ENCODE data around the gene A3GALT2. TPM values are rescaled to one million over a fixed set of nuclear protein-coding genes. Genes with fewer than 3 reads are reported as not detected.
A peak's percentile ranks its signal among the peaks of the same experiment; 100 is the strongest.

A3GALT2 gene
- polyA plus RNA-seq, 1 donor from 2014 or later = 0.35 TPM

DNA sequence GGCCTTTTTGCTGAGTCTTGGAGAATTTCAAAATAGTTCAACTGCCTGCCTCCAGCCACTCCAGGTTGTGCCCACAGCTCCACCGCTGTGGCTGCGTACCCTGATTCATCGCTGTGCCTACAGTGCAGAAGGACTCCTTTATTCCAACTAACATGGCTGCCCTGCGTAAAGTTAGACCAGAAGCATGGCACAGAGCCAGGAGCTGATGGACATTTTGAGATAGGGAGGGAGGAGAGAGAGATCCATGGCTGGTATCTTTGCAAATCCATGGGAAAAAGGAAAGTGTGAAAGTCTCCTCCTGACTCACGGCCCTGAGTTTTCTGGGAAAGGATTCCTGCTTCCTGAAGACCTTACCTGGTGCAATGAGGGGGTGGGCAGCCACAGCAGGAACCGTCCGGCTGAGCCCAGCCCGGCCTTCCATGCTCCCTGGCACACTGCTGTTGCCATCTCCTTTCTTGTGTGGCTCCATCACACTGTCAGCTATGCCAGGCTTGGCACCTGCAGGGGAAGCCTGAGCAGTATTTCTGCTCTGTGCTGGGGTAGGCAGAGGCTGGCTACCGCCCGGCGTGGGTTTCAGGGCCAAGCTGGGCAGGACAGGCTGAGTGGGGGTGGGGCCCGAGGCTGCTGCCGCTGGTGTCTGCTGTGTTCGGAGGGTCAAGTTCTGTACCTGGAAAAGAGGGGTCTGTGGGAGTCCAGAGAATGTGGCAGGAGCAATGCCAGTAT, 46.0 kb upstream of the A3GALT2 start:
- Histone ChIP-seq H3K36me3 (ENCODE audit: insufficient read depth, low read length) (peaks cover 12% of the 10 kb centered on the region), H4K20me1 (ENCODE audit: insufficient read depth) (no peaks in the 10 kb centered on the region), H3K9me3 (ENCODE audit: low read length) (no peaks in the 10 kb centered on the region), H3K27me3 (ENCODE audit: insufficient read depth, low read depth, low read length) (no peaks in the 10 kb centered on the region), H3K9ac (ENCODE audit: low read length) (peak overlapping the region; percentile 86), H3K4me3 (ENCODE audit: low read length) (no peak overlapping the region), H3K4me2 (ENCODE audit: low read length) (no peak overlapping the region), H2AFZ (ENCODE audit: low read depth, low read length) (no peak overlapping the region), H3K79me2 (replicated peaks; ENCODE audit: insufficient read depth, low read length) (peaks cover 14% of the 10 kb centered on the region), H3F3A (ENCODE audit: insufficient read depth, low read length, poor library complexity, severe bottlenecking) (peaks cover 13% of the 10 kb centered on the region), H3K27ac (ENCODE audit: low read length) (peak overlapping the region; percentile 100), H3K9me2 (ENCODE audit: insufficient read depth, low read length) (no peaks in the 10 kb centered on the region)
- TF ChIP-seq, protein P1, sequence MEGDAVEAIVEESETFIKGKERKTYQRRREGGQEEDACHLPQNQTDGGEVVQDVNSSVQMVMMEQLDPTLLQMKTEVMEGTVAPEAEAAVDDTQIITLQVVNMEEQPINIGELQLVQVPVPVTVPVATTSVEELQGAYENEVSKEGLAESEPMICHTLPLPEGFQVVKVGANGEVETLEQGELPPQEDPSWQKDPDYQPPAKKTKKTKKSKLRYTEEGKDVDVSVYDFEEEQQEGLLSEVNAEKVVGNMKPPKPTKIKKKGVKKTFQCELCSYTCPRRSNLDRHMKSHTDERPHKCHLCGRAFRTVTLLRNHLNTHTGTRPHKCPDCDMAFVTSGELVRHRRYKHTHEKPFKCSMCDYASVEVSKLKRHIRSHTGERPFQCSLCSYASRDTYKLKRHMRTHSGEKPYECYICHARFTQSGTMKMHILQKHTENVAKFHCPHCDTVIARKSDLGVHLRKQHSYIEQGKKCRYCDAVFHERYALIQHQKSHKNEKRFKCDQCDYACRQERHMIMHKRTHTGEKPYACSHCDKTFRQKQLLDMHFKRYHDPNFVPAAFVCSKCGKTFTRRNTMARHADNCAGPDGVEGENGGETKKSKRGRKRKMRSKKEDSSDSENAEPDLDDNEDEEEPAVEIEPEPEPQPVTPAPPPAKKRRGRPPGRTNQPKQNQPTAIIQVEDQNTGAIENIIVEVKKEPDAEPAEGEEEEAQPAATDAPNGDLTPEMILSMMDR (IDR thresholded peaks at IDR 0.05; ENCODE audit: poor library complexity, severe bottlenecking) = no peak
- TF ChIP-seq SMC3 (conservative IDR thresholded peaks at IDR 0.05; ENCODE audit: poor library complexity) (no peak), RAD21 (conservative IDR thresholded peaks at IDR 0.05) (no peak), POLR2AphosphoS5 (IDR thresholded peaks at IDR 0.05) (no peak), TAF1 (IDR thresholded peaks at IDR 0.05; ENCODE audit: low read depth) (no peak), EP300 (conservative IDR thresholded peaks at IDR 0.05; ENCODE audit: poor library complexity, severe bottlenecking) (no peak), MXI1 (conservative IDR thresholded peaks at IDR 0.05; ENCODE audit: poor library complexity, severe bottlenecking) (no peak), EZH2 (IDR thresholded peaks at IDR 0.05; ENCODE audit: borderline replicate concordance, insufficient read depth, low read length, poor library complexity, severe bottlenecking) (no peak)
- TF ChIP-seq, protein P2, sequence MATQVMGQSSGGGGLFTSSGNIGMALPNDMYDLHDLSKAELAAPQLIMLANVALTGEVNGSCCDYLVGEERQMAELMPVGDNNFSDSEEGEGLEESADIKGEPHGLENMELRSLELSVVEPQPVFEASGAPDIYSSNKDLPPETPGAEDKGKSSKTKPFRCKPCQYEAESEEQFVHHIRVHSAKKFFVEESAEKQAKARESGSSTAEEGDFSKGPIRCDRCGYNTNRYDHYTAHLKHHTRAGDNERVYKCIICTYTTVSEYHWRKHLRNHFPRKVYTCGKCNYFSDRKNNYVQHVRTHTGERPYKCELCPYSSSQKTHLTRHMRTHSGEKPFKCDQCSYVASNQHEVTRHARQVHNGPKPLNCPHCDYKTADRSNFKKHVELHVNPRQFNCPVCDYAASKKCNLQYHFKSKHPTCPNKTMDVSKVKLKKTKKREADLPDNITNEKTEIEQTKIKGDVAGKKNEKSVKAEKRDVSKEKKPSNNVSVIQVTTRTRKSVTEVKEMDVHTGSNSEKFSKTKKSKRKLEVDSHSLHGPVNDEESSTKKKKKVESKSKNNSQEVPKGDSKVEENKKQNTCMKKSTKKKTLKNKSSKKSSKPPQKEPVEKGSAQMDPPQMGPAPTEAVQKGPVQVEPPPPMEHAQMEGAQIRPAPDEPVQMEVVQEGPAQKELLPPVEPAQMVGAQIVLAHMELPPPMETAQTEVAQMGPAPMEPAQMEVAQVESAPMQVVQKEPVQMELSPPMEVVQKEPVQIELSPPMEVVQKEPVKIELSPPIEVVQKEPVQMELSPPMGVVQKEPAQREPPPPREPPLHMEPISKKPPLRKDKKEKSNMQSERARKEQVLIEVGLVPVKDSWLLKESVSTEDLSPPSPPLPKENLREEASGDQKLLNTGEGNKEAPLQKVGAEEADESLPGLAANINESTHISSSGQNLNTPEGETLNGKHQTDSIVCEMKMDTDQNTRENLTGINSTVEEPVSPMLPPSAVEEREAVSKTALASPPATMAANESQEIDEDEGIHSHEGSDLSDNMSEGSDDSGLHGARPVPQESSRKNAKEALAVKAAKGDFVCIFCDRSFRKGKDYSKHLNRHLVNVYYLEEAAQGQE (IDR thresholded peaks at IDR 0.05; ENCODE audit: borderline replicate concordance) = no peak

DNA sequence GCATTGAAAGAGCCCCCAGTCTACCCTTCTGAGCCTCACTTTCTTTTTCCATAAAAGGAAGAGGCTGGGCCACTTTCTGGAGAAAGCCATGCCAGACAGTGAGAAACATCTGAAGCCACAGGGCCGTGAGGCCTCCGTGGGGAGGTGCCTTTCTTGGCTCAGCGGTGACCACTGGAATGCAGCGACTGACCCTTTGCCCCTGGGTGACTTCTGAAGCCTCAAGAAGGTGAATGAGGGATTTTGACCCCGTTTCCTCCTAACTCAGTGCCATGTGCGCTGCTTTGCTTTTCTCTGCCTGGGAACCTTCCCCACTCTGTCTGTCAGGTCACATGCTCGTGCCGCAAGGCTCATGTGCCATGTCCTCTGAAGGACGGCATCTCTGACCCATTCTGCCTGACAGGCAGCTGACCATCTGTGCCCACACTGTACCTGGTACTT, 44.7 kb upstream of the A3GALT2 start:
- Histone ChIP-seq H3K9me2 (ENCODE audit: insufficient read depth, low read length) (no peaks in the 10 kb centered on the region), H2AFZ (ENCODE audit: low read depth, low read length) (no peak overlapping the region), H3K27me3 (ENCODE audit: insufficient read depth, low read depth, low read length) (no peaks in the 10 kb centered on the region), H3K27ac (ENCODE audit: low read length) (peak overlapping the region; percentile 100), H4K20me1 (ENCODE audit: insufficient read depth) (no peaks in the 10 kb centered on the region), H3F3A (ENCODE audit: insufficient read depth, low read length, poor library complexity, severe bottlenecking) (peaks cover 13% of the 10 kb centered on the region), H3K4me3 (ENCODE audit: low read length) (no peak overlapping the region), H3K79me2 (replicated peaks; ENCODE audit: insufficient read depth, low read length) (peaks cover 22% of the 10 kb centered on the region), H3K9me3 (ENCODE audit: low read length) (no peaks in the 10 kb centered on the region), H3K4me2 (ENCODE audit: low read length) (no peak overlapping the region), H3K9ac (ENCODE audit: low read length) (peak overlapping the region; percentile 86), H3K36me3 (ENCODE audit: insufficient read depth, low read length) (peaks cover 17% of the 10 kb centered on the region)
- TF ChIP-seq MXI1 (conservative IDR thresholded peaks at IDR 0.05; ENCODE audit: poor library complexity, severe bottlenecking) (no peak), RAD21 (conservative IDR thresholded peaks at IDR 0.05) (no peak), TAF1 (IDR thresholded peaks at IDR 0.05; ENCODE audit: low read depth) (no peak), EP300 (conservative IDR thresholded peaks at IDR 0.05; ENCODE audit: poor library complexity, severe bottlenecking) (no peak), SMC3 (conservative IDR thresholded peaks at IDR 0.05; ENCODE audit: poor library complexity) (no peak), POLR2AphosphoS5 (IDR thresholded peaks at IDR 0.05) (no peak), EZH2 (IDR thresholded peaks at IDR 0.05; ENCODE audit: borderline replicate concordance, insufficient read depth, low read length, poor library complexity, severe bottlenecking) (no peak)
- TF ChIP-seq, protein P2 (IDR thresholded peaks at IDR 0.05; ENCODE audit: borderline replicate concordance) = no peak
- TF ChIP-seq, protein P1 (IDR thresholded peaks at IDR 0.05; ENCODE audit: poor library complexity, severe bottlenecking) = no peak
